Activated T-cell treated with anti-CD3 and anti-CD28 coated beads for 48 hours (primary cell): ENCODE results near the gene ADAM12.

Experiments
- DNase-seq: peaks from one replicate; pipeline ENCODE4 v3.0.0-alpha.2; 2020; ENCODE audit warnings: low read depth

The ADAM12 gene

GRCh38 chr10:126114884-126115555, 273.3 kb downstream of the ADAM12 start:
- DNase-seq, result no peak

GRCh38 chr10:126111516-126111915, 276.8 kb downstream of the ADAM12 start:
- DNase-seq, result no peak

GRCh38 chr10:126110489-126111180, 277.6 kb downstream of the ADAM12 start:
- no peak for DNase-seq

- no peak for DNase-seq
Measured at GRCh38 chr10:126109893-126110292, 278.4 kb downstream of the ADAM12 start.

GRCh38 chr10:126108693-126109092, 279.6 kb downstream of the ADAM12 start:
- no peak for DNase-seq

GRCh38 chr10:126104767-126105166, 283.5 kb downstream of the ADAM12 start:
- DNase-seq, result no peak

GRCh38 chr10:126102636-126103035, 285.6 kb downstream of the ADAM12 start:
- no peak for DNase-seq

GRCh38 chr10:126101736-126102135, 286.5 kb downstream of the ADAM12 start:
- DNase-seq, result no peak

GRCh38 chr10:126101325-126101724, 287.0 kb downstream of the ADAM12 start:
- DNase-seq, result no peak

GRCh38 chr10:126099366-126099765, 288.9 kb downstream of the ADAM12 start:
- DNase-seq, result no peak

- no peak for DNase-seq
Measured at GRCh38 chr10:126098226-126098581, 290.1 kb downstream of the ADAM12 start.

- no peak for DNase-seq
Measured at GRCh38 chr10:126097558-126098225, 290.6 kb downstream of the ADAM12 start.

- DNase-seq, result no peak
Measured at GRCh38 chr10:126094537-126094936, 293.7 kb downstream of the ADAM12 start.

- no peak for DNase-seq
Measured at GRCh38 chr10:126092366-126093215, 295.7 kb downstream of the ADAM12 start.

GRCh38 chr10:126090911-126091728, 297.2 kb downstream of the ADAM12 start:
- DNase-seq, result no peak

- DNase-seq, result no peak
Measured at GRCh38 chr10:126090443-126090842, 297.8 kb downstream of the ADAM12 start.

GRCh38 chr10:126087796-126088505, 300.3 kb downstream of the ADAM12 start:
- no peak for DNase-seq

- DNase-seq, result no peak
Measured at GRCh38 chr10:126087153-126087680, 301.1 kb downstream of the ADAM12 start.

- no peak for DNase-seq
Measured at GRCh38 chr10:126085806-126086205, 302.5 kb downstream of the ADAM12 start.

- DNase-seq, result no peak
Measured at GRCh38 chr10:126084369-126084768, 303.9 kb downstream of the ADAM12 start.

- DNase-seq, result no peak
Measured at GRCh38 chr10:126083009-126083408, 305.3 kb downstream of the ADAM12 start.
